ENCODE measurements around the gene AFAP1L2.

The AFAP1L2 gene

GRCh38 chr10:114316744-114317143 is 87.6 kb downstream of the AFAP1L2 start:
- in situ Hi-C loops (cut with HindIII; ENCODE audit: low sequenced_read_pairs): no loop called here
- no peak for TF ChIP-seq CTCF (IDR thresholded peaks at IDR 0.05; ENCODE audit: low read depth, low read length)

GRCh38 chr10:114315566-114316420 is 88.5 kb downstream of the AFAP1L2 start:
- no peak for TF ChIP-seq CTCF (IDR thresholded peaks at IDR 0.05; ENCODE audit: low read depth, low read length)
- no peak overlapping the region for H3K4me3 ChIP-seq (ENCODE audit: low read depth, low read length)
- in situ Hi-C loops (cut with HindIII; ENCODE audit: low sequenced_read_pairs): no loop called here
- no peak for DNase-seq (ENCODE audit: low read depth, low spot score)

More at GRCh38 chr10:114316744-114317143, 87.6 kb downstream of the AFAP1L2 start:
- no peak for DNase-seq (ENCODE audit: low read depth, low spot score)
- H3K4me3 ChIP-seq (ENCODE audit: low read depth, low read length): no peak overlapping the region

- H3K4me3 ChIP-seq (ENCODE audit: low read depth, low read length): no peak overlapping the region
- in situ Hi-C loops (cut with HindIII; ENCODE audit: low sequenced_read_pairs): no loop called here
- no peak for DNase-seq (ENCODE audit: low read depth, low spot score)
- no peak for TF ChIP-seq CTCF (IDR thresholded peaks at IDR 0.05; ENCODE audit: low read depth, low read length)
Observed at GRCh38 chr10:114313866-114314265, 90.4 kb downstream of the AFAP1L2 start.

DNA sequence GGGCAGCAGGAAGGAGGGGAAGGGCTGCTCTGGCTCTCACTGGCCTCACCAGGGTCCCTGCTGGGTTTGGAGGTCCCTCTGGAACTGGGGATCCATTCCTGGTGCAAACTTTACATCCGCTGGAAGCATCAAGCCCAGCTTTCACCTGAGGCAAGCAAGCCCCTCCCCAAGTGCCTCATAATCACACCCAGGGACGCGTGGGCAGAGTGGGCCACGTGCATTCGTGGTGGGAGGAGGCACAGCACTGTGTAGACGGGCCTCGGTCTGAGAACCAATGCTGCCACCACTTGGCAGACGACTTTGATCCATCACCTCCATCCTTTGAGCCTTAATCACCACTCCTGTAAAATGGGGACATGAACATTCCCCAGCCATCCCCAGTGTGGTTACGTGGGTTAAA is 91.2 kb downstream of the AFAP1L2 start:
- in situ Hi-C loops (cut with HindIII; ENCODE audit: low sequenced_read_pairs): no loop called here
- TF ChIP-seq CTCF (IDR thresholded peaks at IDR 0.05; ENCODE audit: low read depth, low read length): no peak
- no peak overlapping the region for H3K4me3 ChIP-seq (ENCODE audit: low read depth, low read length)
- DNase-seq (ENCODE audit: low read depth, low spot score): no peak

DNA sequence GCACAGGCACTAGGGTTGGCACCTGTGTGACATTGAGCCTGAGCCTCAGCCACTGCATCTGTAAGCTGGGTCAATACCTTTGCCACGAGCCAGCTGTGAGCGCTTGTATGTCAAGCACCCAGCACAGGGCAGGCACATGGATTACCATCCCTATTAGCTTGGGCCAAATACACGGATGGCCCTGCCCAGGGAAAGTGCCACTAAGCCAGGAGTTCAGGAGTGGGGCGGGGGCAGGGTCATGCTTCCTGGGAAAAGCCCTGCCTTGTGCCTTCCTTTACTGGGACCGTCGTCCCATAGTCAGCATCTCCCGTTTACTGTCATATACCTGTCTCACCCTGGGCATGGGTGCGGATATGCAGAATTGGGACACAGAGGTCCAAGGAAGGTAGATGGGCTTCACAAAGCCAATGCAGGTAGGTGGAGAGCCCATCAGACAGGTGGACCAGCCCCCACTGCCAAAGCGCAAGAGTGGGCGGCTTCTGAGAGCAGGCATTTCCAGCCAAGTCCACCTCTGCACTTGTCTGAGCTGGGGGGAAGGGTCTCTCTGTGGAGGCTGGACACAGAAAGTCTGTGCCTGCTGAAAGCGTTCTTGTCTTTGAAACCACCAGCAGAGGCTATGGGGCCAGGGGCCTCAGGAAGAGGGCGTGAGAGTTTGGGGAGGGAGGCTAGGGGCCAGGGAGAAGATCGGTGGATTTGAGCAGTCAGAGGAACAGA is 92.6 kb downstream of the AFAP1L2 start:
- no peak overlapping the region for H3K4me3 ChIP-seq (ENCODE audit: low read depth, low read length)
- in situ Hi-C loops (cut with HindIII; ENCODE audit: low sequenced_read_pairs): no loop called here
- no peak for DNase-seq (ENCODE audit: low read depth, low spot score)
- TF ChIP-seq CTCF (IDR thresholded peaks at IDR 0.05; ENCODE audit: low read depth, low read length): no peak

DNA sequence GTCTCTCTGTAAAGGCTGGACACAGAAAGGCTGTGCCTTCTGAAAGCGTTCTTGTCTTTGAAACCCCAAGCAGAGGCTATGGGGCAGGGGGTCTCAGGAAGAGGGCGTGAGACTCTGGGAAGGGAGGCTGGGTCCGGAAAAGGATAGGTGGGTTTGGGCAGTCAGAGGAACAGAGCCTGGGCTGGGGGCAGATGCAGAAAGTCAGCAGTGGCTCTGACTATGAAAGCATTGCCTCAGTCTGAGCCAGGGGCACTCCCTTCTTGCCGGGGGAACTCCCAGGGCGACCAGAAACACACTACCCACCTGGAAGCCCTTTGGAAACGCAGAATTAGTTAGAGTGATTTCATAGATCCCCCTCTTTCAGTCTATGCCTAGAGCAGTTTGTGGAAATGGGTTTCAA is 93.3 kb downstream of the AFAP1L2 start:
- H3K4me3 ChIP-seq (ENCODE audit: low read depth, low read length): no peak overlapping the region
- TF ChIP-seq CTCF (IDR thresholded peaks at IDR 0.05; ENCODE audit: low read depth, low read length): no peak
- in situ Hi-C loops (cut with HindIII; ENCODE audit: low sequenced_read_pairs): no loop called here
- no peak for DNase-seq (ENCODE audit: low read depth, low spot score)

All from astrocyte of the spinal cord (primary cell).